IPS DF 19.7 (cell line): ENCODE data around the gene RPL23.
A peak's percentile ranks its signal among the peaks of the same experiment; 100 is the strongest.

Source experiments
- DNase-seq: peaks from one replicate; pipeline ENCODE4 v3.0.0-alpha.2; 2013; ENCODE audit warnings: low read depth, low spot score

Gene RPL23

DNA sequence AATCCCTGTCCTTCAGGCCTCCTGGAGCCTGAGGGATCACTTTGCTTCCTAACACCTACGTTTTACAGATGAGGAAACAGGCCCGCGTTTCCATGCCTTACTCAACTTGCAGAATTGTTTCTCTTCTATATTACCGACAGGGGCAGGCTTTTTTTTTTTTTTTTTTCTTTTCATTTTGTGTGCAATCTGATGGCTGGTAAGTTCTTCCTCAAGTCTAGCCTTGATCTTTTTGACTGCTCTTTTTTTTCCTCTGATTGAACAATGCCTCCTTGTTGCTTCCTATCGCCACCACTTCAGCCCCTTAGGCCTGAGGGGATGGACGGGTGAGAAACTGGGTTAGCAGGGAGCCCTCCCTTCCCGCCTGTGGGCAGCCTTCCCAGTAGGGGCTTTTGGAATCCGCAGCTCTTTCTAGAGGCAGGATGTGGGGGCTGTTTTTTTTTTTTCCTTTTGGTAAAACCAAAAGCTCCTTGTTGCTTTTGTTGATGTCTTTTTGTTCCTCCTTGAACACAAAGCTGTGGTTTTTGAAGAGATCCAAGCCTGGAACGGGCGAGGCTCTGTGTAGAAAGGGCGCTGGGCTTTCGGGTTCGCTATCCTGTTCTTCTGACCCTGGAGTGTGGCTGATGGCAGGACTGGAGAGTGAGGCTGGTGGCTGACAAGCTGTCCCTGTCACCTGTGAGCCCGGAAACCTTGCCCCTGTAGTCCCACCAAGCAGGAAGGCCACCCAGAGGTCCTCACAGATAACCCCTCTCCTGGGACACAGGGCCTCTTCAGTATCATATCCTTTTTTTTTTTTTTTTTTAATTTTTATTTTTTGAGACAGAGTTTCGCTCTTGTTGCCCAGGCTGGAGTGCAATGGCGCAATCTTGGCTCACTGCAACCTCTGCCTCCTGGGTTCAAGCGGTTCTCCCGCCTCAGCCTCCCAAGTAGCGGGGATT lies 30.3 kb upstream of the RPL23 start:
- DNase-seq, result no peak

DNA sequence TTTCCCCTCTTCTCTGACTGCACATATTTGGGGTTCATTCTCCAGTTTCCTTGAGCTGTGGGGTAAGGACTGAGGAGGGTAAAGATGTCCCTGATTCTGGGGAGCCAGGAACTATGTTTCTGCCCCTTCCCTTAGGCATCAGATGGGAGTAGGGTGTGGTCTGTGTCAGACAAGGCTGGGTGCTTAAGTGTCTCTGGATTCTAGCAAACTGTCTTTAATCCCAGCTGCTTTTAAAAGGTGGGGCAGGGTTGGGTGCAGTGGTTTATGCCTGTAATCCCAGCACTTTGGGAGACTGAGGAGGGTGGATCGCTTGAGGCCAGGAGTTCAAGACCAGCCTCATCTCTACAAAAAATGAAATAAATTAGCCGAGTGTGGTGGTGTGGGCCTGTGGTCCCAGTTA lies 29.3 kb upstream of the RPL23 start:
- no peak for DNase-seq

DNA sequence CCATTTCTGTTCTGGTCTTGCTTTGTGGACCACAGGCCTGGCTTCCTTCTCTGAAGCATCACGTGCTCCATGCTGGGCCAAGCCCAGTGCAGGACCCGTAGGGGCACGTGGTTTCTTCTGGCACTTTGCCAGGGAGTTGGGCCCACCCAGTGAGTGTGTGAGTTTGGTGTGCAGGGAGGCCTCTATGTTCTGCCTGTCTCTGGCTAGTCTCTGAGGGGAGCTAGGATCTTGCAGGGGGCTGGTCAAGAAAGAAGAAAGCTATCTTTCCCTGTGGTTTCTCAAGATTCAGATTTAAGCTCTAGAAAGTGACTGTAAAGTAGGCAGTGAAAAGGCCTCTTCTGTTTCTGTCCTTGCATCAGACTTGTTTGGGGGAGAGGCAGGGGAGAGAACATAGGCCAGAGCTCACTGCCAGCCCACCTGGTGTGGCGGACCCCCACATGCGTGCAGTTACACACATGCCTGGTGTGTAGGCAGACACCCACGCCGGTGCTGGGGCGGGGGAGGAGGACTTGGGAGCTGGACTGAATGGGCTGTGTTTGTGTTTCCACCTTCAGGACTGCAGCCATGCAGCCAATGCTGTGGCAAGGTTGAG lies 28.2 kb upstream of the RPL23 start:
- DNase-seq, result no peak

DNA sequence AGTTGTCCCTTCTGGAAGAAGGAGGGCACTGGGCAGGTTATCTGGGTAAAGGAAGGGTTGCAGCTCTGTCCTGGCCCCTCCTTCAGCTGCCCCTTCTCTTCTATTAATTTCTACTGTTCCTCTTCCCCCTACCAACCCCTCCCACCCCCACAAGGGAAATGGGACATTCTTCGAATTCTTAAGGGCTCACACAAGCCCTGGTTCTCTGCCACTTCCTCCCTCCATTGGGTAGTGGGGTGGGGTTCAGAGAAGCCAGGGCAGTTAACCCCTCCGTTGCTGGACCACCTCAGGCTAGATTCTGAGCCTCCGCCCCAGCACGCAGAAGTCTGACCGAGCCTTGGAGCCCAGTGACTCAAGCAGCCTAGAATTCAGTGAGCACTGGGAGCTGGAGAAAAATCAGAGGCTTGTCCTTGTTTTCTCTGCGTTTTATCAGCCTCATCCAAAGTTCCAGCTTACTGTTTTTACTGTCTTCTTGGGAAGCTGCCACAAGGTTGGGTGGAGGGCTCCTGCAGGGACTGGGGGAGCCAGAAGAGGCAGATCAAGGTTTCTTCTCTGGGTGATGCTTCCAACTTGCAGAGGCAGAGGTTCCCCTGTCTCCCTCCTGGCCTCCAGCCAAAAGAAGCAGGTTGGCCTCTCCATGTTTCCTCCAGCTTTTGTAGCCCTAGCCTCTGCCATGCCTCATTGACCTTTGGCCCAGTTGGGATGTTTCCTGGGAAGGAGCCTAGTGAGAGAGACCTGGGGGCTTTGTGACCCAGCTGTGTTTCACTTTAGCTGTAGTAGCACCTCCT lies 26.6 kb upstream of the RPL23 start:
- DNase-seq, result peak; percentile 95

DNA sequence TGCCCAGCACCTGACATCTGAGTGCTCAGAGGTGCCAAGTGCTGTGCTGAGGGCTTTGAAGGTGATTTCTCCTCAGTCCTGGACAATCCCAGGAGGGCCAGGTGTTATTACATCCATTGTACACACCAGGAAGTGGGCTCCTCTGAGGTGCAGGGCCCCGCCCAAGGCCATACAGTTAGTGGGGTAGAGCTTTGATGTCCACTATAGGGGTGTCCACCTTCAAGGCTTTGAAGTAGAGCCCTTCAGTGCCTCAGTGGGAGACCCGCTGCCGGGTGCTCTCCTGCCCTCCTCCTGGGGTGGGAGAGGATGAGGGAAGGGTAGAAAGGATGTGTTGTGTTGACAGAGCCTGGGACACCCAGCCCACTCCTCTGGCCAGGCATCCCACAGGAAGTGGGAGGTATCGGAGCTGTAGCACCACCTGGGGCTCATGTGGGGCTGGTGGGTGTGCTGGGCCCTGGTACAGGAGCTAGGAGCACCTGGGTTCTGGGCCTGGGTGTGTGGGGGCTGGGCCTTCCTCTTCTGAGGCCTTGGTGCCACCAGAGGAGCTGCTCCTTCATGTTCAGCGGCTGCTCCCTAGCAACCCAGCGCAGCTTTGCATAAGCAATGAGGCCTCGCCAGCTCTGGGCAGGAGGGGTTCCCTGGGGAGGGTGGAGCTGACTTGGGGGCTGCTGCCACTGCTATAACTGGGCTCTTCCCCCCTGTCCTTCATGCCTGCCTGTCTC lies 23.8 kb upstream of the RPL23 start:
- no peak for DNase-seq

DNA sequence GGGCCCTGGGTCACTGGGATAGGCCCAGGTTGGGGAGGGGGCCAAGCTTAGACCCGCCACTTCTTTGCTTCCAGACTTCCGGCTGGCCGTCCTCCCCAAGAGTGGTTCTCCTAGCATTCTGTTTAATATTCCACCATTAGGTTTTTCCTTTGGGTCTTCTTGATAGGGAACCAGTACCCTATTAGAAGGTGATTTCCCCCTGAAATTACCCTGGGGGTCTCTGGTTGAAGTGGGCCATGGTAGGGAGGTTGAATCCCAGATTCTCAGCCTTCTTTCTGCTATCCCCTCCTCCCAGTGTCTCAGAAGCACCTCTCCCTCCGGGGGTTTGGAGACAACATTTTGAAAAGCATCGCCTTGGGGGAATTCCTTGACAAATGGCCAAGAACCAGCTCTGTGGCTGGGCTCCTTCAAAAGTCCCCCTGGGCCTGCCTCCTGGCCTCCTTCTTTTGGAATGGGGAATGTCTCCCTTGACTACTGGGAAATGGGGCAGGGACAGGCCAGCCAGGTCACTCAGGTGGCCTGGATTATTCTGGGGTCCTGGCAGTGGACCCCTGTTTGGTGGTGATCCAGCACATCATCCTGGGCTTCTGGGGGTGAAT lies 22.1 kb upstream of the RPL23 start:
- no peak for DNase-seq

DNA sequence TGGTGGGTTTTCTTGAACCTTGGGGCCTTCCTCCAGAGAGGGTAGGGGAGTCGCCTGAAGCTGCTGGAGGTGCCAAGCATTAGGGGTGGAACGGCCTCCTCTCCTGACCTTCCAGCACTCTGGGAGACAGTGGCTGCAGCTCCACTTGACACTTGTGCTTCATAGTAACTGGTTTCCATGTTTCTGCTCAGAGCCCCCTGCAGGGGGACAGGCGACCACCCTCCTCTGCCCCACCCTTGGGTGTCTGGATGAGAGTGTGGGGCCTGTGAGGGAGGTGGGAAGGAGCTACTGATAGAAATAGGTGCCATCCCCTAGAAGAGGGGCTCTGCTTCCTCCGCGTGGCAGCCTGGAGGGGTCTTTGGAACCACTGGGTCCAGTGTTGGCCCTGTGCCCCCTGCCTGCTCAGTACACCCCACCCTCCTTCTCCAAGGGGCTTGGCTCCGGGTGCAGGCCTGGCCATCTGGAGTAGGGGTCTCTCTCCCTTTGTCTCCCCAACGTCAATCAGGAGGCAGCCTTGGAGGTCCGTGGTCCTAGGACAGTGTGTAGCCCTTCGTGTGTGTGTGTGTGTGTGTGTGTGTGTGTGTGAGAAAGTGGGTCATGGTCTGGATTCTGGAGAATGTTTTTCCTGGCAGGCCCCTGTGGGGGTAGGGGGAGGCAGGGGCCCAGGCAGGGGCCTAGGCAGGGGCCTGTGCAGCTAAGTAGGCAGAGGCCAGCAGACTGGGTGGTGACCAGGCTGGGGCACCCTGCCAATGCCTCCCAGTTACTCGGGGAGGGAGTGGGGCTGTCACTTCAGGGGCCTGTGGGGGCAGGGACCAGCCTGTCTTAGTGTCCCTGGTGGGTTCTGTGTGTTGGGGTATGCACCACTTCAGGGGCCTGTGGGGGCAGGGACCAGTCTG lies 21.2 kb upstream of the RPL23 start:
- no peak for DNase-seq

DNA sequence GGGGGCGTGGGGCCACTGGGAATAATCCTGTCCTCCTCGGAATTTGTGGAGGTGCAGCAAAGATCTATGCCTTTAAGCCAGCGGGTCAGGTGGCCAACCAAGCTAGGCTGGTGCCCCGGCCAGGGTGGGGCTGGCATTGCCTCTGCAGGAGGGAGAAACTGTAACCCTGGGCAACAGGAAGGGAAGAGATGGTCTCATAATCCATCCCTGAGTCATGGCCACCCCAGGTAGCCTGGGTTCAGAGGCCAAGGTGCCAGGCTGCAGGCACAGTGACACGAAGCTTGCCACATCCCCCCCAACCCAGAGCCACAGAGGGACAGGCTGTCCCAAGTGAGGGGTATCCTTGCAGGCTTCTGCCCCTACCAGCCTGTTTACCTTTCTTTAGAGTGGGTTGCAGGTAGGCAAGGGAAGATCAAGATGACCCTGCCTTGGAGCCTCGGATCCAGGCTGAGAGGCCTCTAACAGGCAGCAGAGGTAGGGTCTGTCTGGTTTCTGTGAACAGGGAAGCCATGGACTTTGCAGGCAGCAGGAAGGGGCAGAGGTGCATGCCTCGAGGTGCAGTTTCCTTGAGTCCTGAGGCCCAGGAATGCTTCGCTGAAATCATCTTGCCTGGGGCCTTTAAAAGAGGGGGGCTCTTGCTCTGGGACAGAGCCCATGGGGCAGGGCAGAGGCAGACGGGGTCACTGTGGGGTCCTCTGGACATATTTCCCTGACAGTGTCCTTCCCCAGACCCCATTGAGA lies 20.3 kb upstream of the RPL23 start:
- no peak for DNase-seq

DNA sequence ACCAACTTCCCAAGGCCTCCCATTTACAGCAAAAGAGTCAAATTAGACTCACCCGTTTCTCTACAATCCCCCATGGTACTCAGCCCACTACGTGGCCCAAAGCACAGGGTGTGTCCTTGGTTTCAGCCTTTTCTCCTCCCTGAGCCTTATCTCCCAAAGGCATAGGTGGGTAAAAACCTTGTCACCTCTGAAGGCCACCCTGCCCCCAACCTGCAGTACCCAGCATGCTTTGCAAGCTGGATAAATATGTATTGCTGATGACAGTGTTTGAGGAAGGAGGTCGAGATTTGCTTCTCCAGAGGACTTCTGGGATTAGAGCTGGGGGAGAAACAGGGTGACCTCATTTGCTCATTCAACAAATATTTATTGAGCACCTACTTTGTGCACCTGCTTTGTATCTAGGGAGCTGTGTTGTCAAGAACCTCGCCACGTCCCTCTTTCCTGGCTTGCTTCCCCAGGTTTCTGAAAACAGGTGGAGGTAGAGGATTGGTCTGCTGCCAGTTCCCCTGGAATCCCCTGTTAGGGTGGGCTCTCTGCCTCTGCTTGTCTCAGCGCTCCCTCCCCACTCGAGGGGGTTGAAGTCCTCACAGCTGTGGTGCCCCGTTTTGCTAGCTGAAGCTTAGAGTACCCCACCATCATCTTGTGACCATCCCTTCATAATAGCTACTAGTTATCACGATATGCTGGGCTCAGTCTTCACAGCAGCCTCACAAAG lies 19.3 kb upstream of the RPL23 start:
- DNase-seq, result no peak

DNA sequence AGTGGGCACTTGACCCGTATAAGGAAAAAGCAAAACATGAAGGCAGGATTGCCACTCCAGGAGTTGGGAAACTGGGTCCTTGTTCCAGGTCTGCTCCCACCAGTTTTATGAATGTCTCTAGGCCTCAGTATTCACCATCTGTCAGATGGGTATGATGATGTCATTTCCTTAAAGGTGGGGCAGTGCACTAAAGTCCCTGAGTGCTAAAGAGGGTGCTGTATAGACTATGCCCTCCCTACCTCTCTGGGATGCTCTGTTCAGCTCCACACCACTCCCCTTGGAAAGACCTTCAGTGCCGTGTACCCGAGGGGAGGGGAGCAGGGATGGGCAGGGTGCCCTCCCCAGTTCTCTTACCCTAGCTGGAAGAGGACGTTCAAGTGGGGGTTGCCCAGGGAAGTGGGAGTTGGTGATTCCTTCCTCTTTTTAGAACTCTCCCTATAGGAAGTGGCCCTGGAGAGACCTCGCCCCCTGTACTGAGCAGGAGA lies 18.5 kb upstream of the RPL23 start:
- DNase-seq, result no peak

DNA sequence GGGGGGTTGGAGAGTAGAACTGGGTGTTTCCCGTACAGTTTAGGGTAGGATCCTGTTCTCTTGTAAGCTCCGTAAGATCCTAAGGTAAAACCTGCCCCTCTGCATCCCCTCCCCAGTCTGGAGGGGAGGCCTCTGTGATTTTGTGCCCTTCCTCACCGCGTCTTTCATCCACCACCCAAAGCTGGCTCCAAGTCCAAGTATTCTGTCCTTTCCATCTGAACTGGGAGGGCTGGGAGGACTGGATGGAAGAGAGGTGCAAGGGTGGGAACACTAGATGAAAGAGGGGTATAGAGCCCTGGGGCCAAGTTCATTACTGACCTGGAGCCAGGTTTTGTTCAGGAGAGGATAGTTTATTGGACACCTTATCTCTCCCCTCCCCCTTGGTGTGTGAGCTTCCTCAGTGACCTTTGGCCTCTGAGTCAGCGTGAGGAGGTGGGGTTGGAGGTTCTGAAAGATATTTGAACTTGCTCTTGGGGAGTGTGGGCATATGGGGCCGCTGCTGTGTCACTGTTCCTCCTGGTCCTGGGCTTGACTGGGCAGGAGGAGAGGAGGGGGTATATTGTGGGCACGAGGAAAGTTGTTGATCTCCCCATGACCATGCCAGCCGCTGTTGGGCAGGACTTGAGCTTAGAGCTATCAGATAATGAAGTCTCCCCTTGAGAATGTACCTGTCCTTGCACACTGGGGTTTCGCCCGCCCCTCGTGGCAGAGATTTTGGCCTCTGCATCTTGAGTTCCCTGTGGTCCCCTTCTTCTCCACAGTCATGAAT lies 17.9 kb upstream of the RPL23 start:
- no peak for DNase-seq

DNA sequence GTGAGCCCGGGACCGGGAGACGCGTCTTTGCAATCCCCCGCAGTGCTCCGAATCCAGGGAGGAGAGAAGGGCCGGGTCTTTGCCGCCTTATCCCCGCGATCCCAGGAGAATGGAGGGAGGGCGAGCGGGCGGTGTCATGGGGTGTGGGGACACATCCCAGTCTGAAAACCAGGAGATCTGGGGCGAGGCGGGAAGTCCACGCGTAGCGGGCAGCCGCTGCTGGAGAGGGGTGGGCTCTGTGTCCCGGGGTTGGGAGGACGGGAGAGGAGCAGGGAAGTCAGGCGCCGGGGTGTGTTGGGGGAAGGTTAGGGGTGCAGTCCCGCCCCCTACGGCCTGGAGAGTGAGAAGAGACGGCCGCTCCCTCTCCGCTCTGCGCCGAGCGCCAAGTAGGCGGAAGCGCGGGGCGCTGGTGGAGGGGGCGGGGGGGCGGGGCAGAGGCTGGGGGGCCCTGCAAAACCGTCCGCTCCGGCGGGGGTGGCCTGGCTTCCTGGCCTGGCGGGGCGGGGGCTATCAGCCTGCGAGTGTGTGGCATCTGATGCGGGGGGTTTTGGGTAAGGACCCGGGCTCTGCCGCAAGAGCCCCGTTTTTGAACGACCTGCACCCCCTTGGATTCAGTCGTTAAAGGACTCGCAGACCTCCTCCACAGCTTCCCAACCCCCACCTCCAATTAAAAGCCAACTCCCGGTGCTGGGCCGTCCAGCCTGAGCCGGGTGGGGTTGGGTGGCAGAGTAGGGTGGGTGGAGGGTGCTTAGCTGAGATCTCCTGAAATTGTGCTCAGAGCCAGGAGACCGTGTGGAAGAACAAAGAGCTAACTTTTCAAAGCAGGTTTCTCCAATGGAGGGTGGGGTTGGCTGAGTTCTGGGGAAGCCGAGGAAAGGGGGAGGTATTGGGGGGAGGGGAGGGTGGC lies 17.0 kb upstream of the RPL23 start:
- DNase-seq, result no peak

DNA sequence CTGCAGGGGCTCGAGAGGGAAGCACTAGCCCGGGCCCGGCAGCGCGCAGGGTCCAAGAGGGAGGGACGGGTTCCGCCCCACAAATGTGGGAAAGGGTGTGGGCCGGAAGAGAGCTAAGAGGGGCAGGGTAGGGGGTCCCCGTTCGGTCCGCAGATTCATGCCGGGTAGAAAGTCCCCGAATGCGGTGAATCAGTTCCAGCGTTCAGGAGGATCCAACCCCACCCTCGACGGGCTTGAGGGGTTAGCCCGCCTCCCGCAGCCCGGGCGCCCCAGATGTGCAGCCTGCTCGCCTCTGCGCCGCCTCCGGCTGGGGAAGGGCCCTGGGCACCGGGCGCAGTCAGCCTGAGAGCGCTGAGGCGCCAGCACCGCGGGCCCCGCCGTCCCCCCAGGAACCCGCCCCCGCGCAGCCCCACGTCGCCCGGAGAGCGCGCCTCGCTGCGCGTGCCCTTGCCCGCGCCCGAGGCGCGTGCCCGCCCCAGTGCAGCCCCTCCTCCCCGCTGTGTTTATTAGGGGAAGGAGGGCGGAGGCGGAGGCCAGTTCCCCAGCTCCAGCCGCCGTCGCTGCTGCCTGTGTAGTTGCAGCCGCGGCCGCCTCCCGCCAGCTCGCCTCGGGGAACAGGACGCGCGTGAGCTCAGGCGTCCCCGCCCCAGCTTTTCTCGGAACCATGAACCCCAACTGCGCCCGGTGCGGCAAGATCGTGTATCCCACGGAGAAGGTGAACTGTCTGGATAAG lies 16.2 kb upstream of the RPL23 start, which contains the start of gene LASP1:
TSS of gene LASP1 (plus strand) at position 533 of the 733 bp plus-strand sequence. CDS start at position 665, 132 bp downstream.
- DNase-seq, result no peak

DNA sequence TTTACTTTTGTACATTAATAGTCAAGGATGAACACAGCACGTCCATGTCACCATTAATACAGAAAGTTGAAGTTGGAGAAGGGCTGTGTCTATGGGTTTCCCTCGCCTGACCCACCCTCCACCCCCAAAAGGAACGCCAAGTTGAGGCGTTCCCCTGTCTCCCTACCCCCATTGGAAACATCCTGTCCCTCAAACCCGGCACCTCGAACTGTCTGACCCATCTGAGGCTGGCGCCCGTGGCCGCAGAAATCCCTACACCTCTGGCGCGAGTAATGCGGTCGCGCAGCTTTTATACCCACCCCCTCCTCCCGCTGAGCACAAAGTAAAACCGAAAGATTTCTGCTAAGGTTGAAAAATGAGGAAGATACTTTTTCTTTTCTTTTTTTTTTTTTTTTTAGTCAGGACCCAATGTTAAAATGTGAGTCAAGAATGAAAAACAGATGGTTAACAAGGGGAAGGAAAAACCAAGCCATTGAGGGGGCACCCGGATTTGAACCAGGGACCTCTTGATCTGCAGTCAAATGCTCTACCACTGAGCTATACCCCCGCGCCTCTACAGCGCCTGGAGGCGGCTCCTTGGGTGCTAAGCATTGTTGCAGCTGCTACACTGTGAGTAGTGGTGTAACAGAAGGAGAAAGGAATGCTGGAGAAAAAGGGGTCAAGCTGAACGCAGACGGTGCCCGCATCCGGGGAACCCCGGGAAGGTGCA lies 15.4 kb upstream of the RPL23 start:
- no peak for DNase-seq
